ENCODE results near the gene SMYD3.

- TF ChIP-seq CTCF (tag by site-specific recombination; IDR thresholded peaks at IDR 0.05), result no peak
- TF ChIP-seq KLF17 (tag by site-specific recombination; IDR thresholded peaks at IDR 0.05), result no peak
- TF ChIP-seq ZNF596 (tag by site-specific recombination; IDR thresholded peaks at IDR 0.05), result no peak
- no peak for TF ChIP-seq ZNF274 (IDR thresholded peaks at IDR 0.05; ENCODE audit: low read length)
- no peak for TF ChIP-seq ZNF274 (tag by site-specific recombination; IDR thresholded peaks at IDR 0.05; ENCODE audit: borderline replicate concordance)
- TF ChIP-seq ZBTB7A (tag by site-specific recombination; IDR thresholded peaks at IDR 0.05; ENCODE audit: low read depth), result no peak
- no peak for TF ChIP-seq ZNF302 (tag by site-specific recombination; IDR thresholded peaks at IDR 0.05; ENCODE audit: low read depth)
- no peak for TF ChIP-seq SALL2 (tag by site-specific recombination; IDR thresholded peaks at IDR 0.05; ENCODE audit: borderline replicate concordance)
- TF ChIP-seq ZNF157 (tag by site-specific recombination; IDR thresholded peaks at IDR 0.05), result no peak
- TF ChIP-seq ZNF654 (tag by site-specific recombination; IDR thresholded peaks at IDR 0.05; ENCODE audit: low read depth), result no peak
- no peak for TF ChIP-seq PBX3 (CRISPR knock-in tag; IDR thresholded peaks at IDR 0.05)
- no peak for TF ChIP-seq ZNF555 (tag by site-specific recombination; conservative IDR thresholded peaks at IDR 0.05)
These were observed 186.8 kb downstream of the SMYD3 start for GRCh38 chr1:246320286-246320685.
